ENCODE measurements around the gene ETFA. TPM values are rescaled to one million over a fixed set of nuclear protein-coding genes. Genes with fewer than 3 reads are reported as not detected.

ETFA gene
- total RNA-seq, 1 experiment from 2014 or later, result 164 TPM

- no peak for DNase-seq (ENCODE audit: unreplicated experiment)
- H3K27ac Mint-ChIP-seq (ENCODE audit: low read depth, unreplicated experiment), result no peak overlapping the region
- intact Hi-C loops (cut with micrococcal nuclease), result no loop called here
- H3K36me3 Mint-ChIP-seq (ENCODE audit: insufficient read depth, unreplicated experiment), result peaks cover 41% of the 10 kb centered on the region
- H3K4me3 Mint-ChIP-seq (ENCODE audit: unreplicated experiment), result no peak overlapping the region
- no peaks in the 10 kb centered on the region for H3K9me3 Mint-ChIP-seq (ENCODE audit: unreplicated experiment)
- H3K27me3 Mint-ChIP-seq (ENCODE audit: insufficient read depth, unreplicated experiment), result no peaks in the 10 kb centered on the region
- no peak for TF ChIP-seq CTCF (IDR thresholded peaks at IDR 0.05; ENCODE audit: unreplicated experiment)
- BruUV-seq (replicated peaks), result no TSS peak
- POLR2A ChIA-PET, result interaction anchor here (1.2 kb wide), 1 partner anchor 27 kb away, joined by 3 read pairs; no protein-coding TSS in a partner anchor
- peaks cover 6% of the 10 kb centered on the region for H3K4me1 Mint-ChIP-seq (ENCODE audit: insufficient read depth, unreplicated experiment)
- CTCF ChIA-PET, result interaction anchor here (0.6 to 1.6 kb wide), 5 partner anchors 11 to 48 kb away, joined by 3 to 5 read pairs (median 4); no protein-coding TSS in a partner anchor
Observed at GRCh38 chr15:76223521-76223920, 87.7 kb downstream of the ETFA start.

- CTCF ChIA-PET, result interaction anchor here (1.0 kb wide), 1 partner anchor 74 kb away, joined by 4 read pairs; no protein-coding TSS in a partner anchor
- Mint-ChIP-seq H3K4me3 (ENCODE audit: unreplicated experiment) (no peak overlapping the region), H3K9me3 (ENCODE audit: unreplicated experiment) (no peaks in the 10 kb centered on the region), H3K36me3 (ENCODE audit: insufficient read depth, unreplicated experiment) (peaks cover 46% of the 10 kb centered on the region), H3K27me3 (ENCODE audit: insufficient read depth, unreplicated experiment) (no peaks in the 10 kb centered on the region), H3K27ac (ENCODE audit: low read depth, unreplicated experiment) (no peak overlapping the region), H3K4me1 (ENCODE audit: insufficient read depth, unreplicated experiment) (peaks cover 17% of the 10 kb centered on the region)
- intact Hi-C loops (cut with micrococcal nuclease), result no loop called here
- BruUV-seq (replicated peaks), result no TSS peak
- no peak for DNase-seq (ENCODE audit: unreplicated experiment)
- POLR2A ChIA-PET, result interaction anchor here (0.6 kb wide), 1 partner anchor 679 kb away, joined by 4 read pairs; no protein-coding TSS in a partner anchor
- no peak for TF ChIP-seq CTCF (IDR thresholded peaks at IDR 0.05; ENCODE audit: unreplicated experiment)
Observed at GRCh38 chr15:76222159-76222558, 89.1 kb downstream of the ETFA start.

GRCh38 chr15:76221085-76221767 is 90.0 kb downstream of the ETFA start:
- H3K4me3 Mint-ChIP-seq (ENCODE audit: unreplicated experiment), result no peak overlapping the region
- intact Hi-C loops (cut with micrococcal nuclease), result no loop called here
- H3K9me3 Mint-ChIP-seq (ENCODE audit: unreplicated experiment), result no peaks in the 10 kb centered on the region
- peaks cover 24% of the 10 kb centered on the region for H3K4me1 Mint-ChIP-seq (ENCODE audit: insufficient read depth, unreplicated experiment)
- ChIA-PET CTCF (interaction anchor here (0.7 to 1.0 kb wide), 3 partner anchors 15 to 74 kb away, joined by 3 to 4 read pairs (median 3); no protein-coding TSS in a partner anchor), POLR2A (no interaction called here)
- no peak for DNase-seq (ENCODE audit: unreplicated experiment)
- no peaks in the 10 kb centered on the region for H3K27me3 Mint-ChIP-seq (ENCODE audit: insufficient read depth, unreplicated experiment)
- BruUV-seq (replicated peaks), result no TSS peak
- no peak for TF ChIP-seq CTCF (IDR thresholded peaks at IDR 0.05; ENCODE audit: unreplicated experiment)
- H3K36me3 Mint-ChIP-seq (ENCODE audit: insufficient read depth, unreplicated experiment), result peaks cover 54% of the 10 kb centered on the region
- H3K27ac Mint-ChIP-seq (ENCODE audit: low read depth, unreplicated experiment), result no peak overlapping the region

GRCh38 chr15:76217882-76218217 is 93.4 kb downstream of the ETFA start:
- no peak overlapping the region for H3K27ac Mint-ChIP-seq (ENCODE audit: low read depth, unreplicated experiment)
- no TSS peak for BruUV-seq (replicated peaks)
- CTCF ChIA-PET, result interaction anchor here (0.7 to 1.8 kb wide), 4 partner anchors 17 to 684 kb away, joined by 3 to 7 read pairs (median 4); no protein-coding TSS in a partner anchor

More at GRCh38 chr15:76217882-76218217, 93.4 kb downstream of the ETFA start:
- Mint-ChIP-seq H3K4me1 (ENCODE audit: insufficient read depth, unreplicated experiment) (peaks cover 24% of the 10 kb centered on the region), H3K27me3 (ENCODE audit: insufficient read depth, unreplicated experiment) (no peaks in the 10 kb centered on the region), H3K9me3 (ENCODE audit: unreplicated experiment) (no peaks in the 10 kb centered on the region), H3K4me3 (ENCODE audit: unreplicated experiment) (no peak overlapping the region), H3K36me3 (ENCODE audit: insufficient read depth, unreplicated experiment) (peaks cover 56% of the 10 kb centered on the region)
- no peak for TF ChIP-seq CTCF (IDR thresholded peaks at IDR 0.05; ENCODE audit: unreplicated experiment)
- DNase-seq (ENCODE audit: unreplicated experiment), result no peak
- intact Hi-C loops (cut with micrococcal nuclease), result no loop called here
- POLR2A ChIA-PET, result interaction anchor here (1.2 to 2.7 kb wide), 6 partner anchors 11 to 27 kb away, joined by 3 to 15 read pairs (median 6); no protein-coding TSS in a partner anchor

Data from MCF 10A (cell line).